Fibroblast of villous mesenchyme (primary cell): ENCODE results near the gene CDC42SE2. TPM values are rescaled to one million over a fixed set of nuclear protein-coding genes. Genes with fewer than 3 reads are reported as not detected.
A peak's percentile ranks its signal among the peaks of the same experiment; 100 is the strongest.
"Not testable (repeated sequence)": the region's sequence is repeated elsewhere in the genome, so short reads cannot be mapped to it uniquely, and the experiment has no call there.

ENCODE experiments used
- DNase-seq: peaks from one replicate; pipeline ENCODE4 v3.0.0-alpha.2; 2010; ENCODE audit warnings: low read depth
- H3K4me3 ChIP-seq: 2 replicates; pipeline ENCODE4 v1.5.1; 2011; ENCODE audit warnings: low read depth, mild to moderate bottlenecking, low read length
- total RNA-seq: library from RNA; depleted of rRNA; stranded (reverse); fragments of >200 nt; gene quantifications from 2 replicates; pipeline ENCODE4 v1.2.3, GENCODE V29; 2012
- TF ChIP-seq, protein P1 (sequence below): IDR thresholded peaks from 2 replicates; pipeline ENCODE4 v1.5.1; 2012; ENCODE audit warnings: low read depth, mild to moderate bottlenecking, low read length; ENCODE audit not compliant: insufficient read depth

Gene CDC42SE2
- total RNA-seq, 1 donor = 33.2 TPM

DNA sequence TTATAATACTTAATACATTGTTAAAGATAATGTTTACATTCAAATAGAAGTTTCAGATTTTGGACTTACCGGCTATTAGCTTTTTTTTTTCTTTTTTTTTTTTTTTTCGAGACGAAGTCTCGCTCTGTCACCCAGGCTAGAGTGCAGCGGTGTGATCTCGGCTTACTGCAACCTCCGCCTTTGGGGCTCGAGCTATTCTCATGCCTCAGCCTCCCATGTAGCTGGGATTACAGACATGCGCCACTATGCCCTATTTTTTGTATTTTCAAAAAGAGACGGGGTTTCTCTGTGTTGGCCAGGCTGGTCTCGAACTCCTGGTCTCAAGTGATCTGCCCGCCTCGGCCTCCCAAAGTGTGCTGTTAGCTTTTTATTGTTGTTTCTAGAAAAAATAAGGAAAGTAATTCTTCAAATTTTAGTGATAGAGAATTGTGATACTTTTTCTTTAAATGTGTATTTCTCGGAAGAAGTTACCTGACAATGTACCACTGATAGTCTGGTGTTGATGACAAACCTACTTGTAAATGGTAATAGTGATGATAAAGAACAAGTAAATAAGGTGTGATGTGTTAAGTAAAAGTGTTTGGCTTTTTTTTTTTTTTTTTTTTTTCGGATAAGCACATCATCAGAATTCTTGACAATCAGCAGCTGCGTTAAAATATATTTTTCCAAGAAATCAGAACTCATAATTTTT is 2.7 kb downstream of the CDC42SE2 start:
- no peak for DNase-seq
- no peak overlapping the region for H3K4me3 ChIP-seq
- TF ChIP-seq, protein P1, sequence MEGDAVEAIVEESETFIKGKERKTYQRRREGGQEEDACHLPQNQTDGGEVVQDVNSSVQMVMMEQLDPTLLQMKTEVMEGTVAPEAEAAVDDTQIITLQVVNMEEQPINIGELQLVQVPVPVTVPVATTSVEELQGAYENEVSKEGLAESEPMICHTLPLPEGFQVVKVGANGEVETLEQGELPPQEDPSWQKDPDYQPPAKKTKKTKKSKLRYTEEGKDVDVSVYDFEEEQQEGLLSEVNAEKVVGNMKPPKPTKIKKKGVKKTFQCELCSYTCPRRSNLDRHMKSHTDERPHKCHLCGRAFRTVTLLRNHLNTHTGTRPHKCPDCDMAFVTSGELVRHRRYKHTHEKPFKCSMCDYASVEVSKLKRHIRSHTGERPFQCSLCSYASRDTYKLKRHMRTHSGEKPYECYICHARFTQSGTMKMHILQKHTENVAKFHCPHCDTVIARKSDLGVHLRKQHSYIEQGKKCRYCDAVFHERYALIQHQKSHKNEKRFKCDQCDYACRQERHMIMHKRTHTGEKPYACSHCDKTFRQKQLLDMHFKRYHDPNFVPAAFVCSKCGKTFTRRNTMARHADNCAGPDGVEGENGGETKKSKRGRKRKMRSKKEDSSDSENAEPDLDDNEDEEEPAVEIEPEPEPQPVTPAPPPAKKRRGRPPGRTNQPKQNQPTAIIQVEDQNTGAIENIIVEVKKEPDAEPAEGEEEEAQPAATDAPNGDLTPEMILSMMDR = no peak

DNA sequence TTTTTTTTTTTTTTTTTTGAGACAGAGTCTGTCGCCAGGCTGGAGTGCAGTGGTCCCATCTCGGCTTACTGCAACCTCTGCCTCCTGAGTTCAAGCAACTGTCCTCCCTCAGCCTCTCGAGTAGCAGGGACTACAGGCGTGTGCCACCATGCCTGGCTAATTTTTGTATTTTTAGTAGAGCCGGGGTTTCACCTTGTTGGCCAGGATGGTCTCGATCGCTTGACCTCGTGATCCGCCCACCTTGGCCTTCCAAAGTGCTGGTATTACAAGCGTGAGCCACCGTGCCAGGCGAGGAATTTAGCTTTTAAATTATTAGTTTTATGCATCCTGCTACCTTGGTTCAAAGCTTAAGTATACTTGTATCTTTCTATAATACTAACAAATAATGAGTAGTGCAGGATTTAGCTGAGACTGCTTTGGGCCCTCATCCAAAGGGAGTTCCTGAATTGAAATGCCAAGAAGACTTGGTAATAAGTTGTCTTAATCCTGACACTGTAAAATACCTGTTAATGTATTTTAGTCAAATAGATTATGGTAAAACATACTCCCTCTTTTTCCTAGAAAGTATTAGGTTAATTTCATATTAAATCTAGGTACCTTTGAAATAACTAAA is 5.0 kb downstream of the CDC42SE2 start:
- H3K4me3 ChIP-seq = no peak overlapping the region
- DNase-seq = no peak
- TF ChIP-seq, protein P1 = no peak

DNA sequence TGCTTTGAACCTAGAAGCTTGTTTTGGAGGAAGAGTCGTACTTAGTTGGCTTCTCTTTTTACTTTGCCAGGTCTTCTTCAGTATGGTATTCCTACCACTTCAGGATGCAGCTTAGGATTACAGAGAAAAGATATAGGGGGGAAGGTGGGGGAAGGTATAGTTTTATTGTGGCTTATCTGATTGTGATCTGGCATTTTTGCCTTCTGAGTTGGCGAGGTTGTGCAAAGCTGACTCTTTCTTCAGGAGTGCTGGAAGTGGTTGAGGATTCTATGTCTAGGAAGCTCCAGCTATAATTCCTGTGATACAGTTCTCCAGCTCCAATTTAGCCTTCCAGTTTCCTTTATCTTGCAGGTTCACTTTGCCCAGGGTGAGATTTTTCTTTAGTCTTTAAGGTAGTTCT is 7.0 kb downstream of the CDC42SE2 start:
- no peak overlapping the region for H3K4me3 ChIP-seq
- peak; percentile 34 for DNase-seq
- TF ChIP-seq, protein P1 = no peak

- H3K4me3 ChIP-seq, DNase-seq: not testable (repeated sequence)
These were observed 8.0 kb downstream of the CDC42SE2 start for GRCh38 chr5:131271888-131272287.

GRCh38 chr5:131272307-131272706 is 8.5 kb downstream of the CDC42SE2 start:
- no peak for DNase-seq
- no peak overlapping the region for H3K4me3 ChIP-seq
- TF ChIP-seq, protein P1 = no peak

DNA sequence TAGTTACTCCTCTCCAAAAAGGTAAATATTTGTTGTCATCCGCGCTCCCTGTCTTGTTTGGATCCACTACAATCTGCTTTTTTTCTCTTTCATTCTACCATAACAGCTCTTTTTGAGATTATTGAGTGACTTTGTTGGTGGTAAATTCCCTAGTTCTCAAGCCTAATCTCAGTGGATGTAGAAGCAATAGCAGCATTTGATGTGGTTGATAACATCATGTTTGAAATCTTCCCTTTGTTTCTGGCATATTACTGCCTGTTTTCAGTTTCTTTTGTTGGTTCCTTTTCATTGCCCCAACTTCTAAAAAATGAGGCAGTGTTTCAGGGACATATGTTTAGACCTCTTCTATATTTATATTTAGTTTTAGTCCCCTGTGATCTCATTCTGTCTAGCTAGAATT is 8.9 kb downstream of the CDC42SE2 start:
- TF ChIP-seq, protein P1 = no peak
- no peak overlapping the region for H3K4me3 ChIP-seq
- DNase-seq = no peak

DNA sequence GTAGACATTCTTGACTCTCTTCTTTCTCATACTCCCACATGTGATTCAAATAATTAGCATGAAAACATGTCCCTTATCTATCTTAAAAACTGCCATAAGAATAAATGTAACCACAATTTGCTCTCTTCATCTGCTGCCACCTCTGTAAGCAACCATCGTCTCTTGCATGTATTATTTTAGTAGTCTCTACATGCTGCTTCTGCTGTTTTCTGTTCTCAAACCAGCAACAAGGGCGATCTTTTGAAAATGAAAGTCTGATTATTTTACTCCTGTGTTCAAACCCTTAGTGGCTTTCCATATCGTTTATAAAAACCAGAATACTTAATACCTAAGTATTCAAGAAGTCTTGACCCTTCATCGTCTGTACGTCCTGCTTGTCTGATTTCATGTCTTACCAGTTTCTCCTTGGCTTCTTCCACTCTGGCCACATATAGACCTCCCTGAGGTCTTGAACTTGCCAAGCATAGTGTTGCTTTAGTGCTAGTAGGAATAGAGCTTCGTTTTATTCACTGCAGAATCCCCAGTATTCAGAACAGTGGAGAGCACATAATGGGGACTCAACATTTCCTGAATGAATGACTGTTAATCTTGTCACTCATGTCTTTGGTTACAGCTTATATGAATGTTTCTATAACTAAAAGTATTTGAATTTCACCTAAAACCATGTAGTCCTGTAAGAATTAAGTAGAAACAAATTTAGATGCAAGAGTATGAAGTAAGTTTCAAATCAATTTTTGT is 10.6 kb downstream of the CDC42SE2 start:
- no peak overlapping the region for H3K4me3 ChIP-seq
- TF ChIP-seq, protein P1 = no peak

More for the DNA sequence above, 10.6 kb downstream of the CDC42SE2 start:
- DNase-seq = no peak
